Right lobe of liver (tissue), 6 donors: ENCODE measurements around the gene SCUBE2. TPM values are rescaled to one million over a fixed set of nuclear protein-coding genes. Genes with fewer than 3 reads are reported as not detected.
"Not testable (repeated sequence)": the region's sequence is repeated elsewhere in the genome, so short reads cannot be mapped to it uniquely, and the experiment has no call there.

Source experiments
- ATAC-seq, 4 donors: fragments of 200-7000 bp; cut with Tn5 transposase; one replicate each; pipeline ENCODE4 v1.9.1; 2020; ENCODE audit warnings: mild to moderate bottlenecking in 4 of 4, moderate library complexity in 4 of 4
- DNase-seq, 3 donors: peaks; one replicate each; pipeline ENCODE4 v3.0.0-alpha.2; 2020
- H3K27ac ChIP-seq, 3 donors: fragments of 200-600 bp; one replicate each; pipeline ENCODE4 v1.8.0; 2022
- H3K27me3 ChIP-seq, 2 donors: fragments of 200-600 bp; one replicate each; pipeline ENCODE4 v1.8.0; 2022
- H3K36me3 ChIP-seq, 4 donors: fragments of 200-600 bp; sonication (generic) in 1 of 4; one replicate each; pipeline versions ENCODE4 v1.5.1 to v1.8.0; 2017 to 2022; ENCODE audit warnings: control low read depth in 1 of 4
- H3K4me1 ChIP-seq, 4 donors: fragments of 200-600 bp; sonication (generic) in 1 of 4; one replicate each; pipeline versions ENCODE4 v1.5.1 to v1.8.0; 2017 to 2022; ENCODE audit warnings: control low read depth in 1 of 4
- H3K4me3 ChIP-seq, 3 donors: fragments of 200-600 bp; one replicate each; pipeline ENCODE4 v1.8.0; 2022
- H3K9me3 ChIP-seq, 4 donors: fragments of 200-600 bp; sonication (generic) in 1 of 4; one replicate each; pipeline versions ENCODE4 v1.5.1 to v1.8.0; 2017 to 2022; ENCODE audit warnings: control low read depth in 1 of 4
- CTCF ChIP-seq, 4 donors: fragments of 200-600 bp in 3 of 4; fragments of 450-650 bp in 1 of 4; IDR thresholded peaks; one replicate each; pipeline versions ENCODE4 v1.5.1 to v1.8.0; 2016 to 2022; ENCODE audit warnings: antibody characterized with exemption in 4 of 4, mild to moderate bottlenecking in 2 of 4
- POLR2A ChIP-seq: fragments of 450-650 bp; IDR thresholded peaks from one replicate; pipeline ENCODE4 v1.6.1; 2017; ENCODE audit warnings: antibody characterized with exemption, mild to moderate bottlenecking
- WGBS: methylation state at CpG from one replicate; pipeline ENCODE4 v1.1.6; 2018; ENCODE audit warnings: low coverage, low lambda C conversion rate; ENCODE audit not compliant: insufficient coverage; ENCODE audit errors: missing lambda C conversion rate; 5-methylcytosine and 5-hydroxymethylcytosine counted together
- intact Hi-C, 2 donors: fragments of 100-400 bp; cut with DNase I; formaldehyde crosslinking; loops; one replicate each; pipeline versions ENCODE4 v1.11.2 to v1.14.1; 2022
- total RNA-seq, 6 experiments: library from RNA; depleted of rRNA in 2 of 6; stranded (reverse); fragments of >200 nt in 2 of 6; fragmentation: NEBNext Ultra II Directional in 3 of 6; extraction: Animal tissue kit (Norgen Biotek cat#: 25700) in 3 of 6; gene quantifications; one replicate each; pipeline versions ENCODE4 v1.1.0 to v1.2.4, GENCODE V29; 2016 to 2023
- donor health status: DM: no; HTN: yes; CAD: no.
- donor health status: DM: no; HTN: no; CAD: no.
- donor health status: DM: no; HTN: no; CAD: no.
- donor health status: DM: no; HTN: yes; CAD: no.
- donor health status: DM: no; HTN: yes; CAD: no.

SCUBE2 gene
- total RNA-seq, 6 experiments from 2014 or later, result 0.19 to 1.1 (median 0.32) TPM

DNA sequence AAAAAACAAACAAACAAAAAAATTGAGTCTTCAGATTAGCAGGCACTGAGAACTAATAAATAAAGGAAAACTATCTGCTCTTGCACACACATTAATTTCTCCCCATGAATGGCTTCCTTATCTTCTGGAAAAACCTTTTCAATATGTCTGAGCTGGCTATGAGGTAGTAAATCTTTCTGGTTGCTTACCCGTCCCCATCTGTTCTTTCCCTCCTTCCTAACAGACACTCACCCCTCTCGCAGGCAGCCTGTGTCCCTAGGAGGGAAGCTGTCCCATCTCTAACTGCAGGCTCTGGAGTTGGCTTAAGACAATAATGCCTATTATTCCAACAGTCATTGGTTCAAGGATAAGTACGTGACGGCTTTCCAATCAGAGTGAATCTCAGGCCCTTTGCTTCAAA, 8.2 kb upstream of the SCUBE2 start:
- Histone ChIP-seq H3K27me3 (no peaks in the 10 kb centered on the region), H3K9me3 (no peaks in the 10 kb centered on the region), H3K27ac (no peak overlapping the region), H3K36me3 (no peaks in the 10 kb centered on the region), H3K4me3 (no peak overlapping the region), H3K4me1 (no peaks in the 10 kb centered on the region)
- no peak for DNase-seq
- no peak for ATAC-seq
- WGBS, result 64% methylated on average over 2 of the region's 4 CpGs
- intact Hi-C loops, result no loop called here
- no peak for TF ChIP-seq CTCF (IDR thresholded peaks at IDR 0.05)
- TF ChIP-seq POLR2A, result no peak

DNA sequence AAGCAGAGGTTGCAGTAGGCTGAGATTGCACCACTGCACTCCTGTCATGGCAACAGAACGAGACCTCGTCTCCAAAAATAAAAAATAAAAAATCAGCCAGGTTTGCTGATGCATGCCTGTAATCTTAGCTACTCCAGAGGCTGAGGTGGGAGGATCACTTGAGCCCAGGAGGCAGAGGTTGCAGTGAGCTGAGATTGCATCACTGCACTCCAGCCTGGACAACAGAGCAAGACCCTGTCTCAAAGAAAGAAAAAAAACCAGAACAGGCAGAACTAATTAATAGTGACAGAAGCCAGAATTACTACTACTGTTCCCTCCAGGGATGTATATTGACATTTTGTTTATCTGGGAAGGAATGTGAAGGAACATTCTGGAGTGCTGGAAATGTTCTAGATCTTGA, 7.1 kb upstream of the SCUBE2 start:
- ATAC-seq, H3K4me3 ChIP-seq, H3K9me3 ChIP-seq, intact Hi-C loops, H3K4me1 ChIP-seq, H3K27me3 ChIP-seq, DNase-seq, H3K27ac ChIP-seq, H3K36me3 ChIP-seq: not testable (repeated sequence)
- 38% methylated on average over 2 of the region's 2 CpGs for WGBS

- DNase-seq, H3K4me3 ChIP-seq, H3K27ac ChIP-seq, H3K36me3 ChIP-seq, H3K9me3 ChIP-seq, H3K27me3 ChIP-seq, ATAC-seq, H3K4me1 ChIP-seq, intact Hi-C loops: not testable (repeated sequence)
- WGBS, result 87% methylated on average over 21 of the region's 23 CpGs
These were observed 6.0 kb upstream of the SCUBE2 start for GRCh38 chr11:9097186-9097943.

- no peaks in the 10 kb centered on the region for H3K9me3 ChIP-seq
- no peaks in the 10 kb centered on the region for H3K36me3 ChIP-seq
- TF ChIP-seq CTCF (IDR thresholded peaks at IDR 0.05) (no peak), POLR2A (no peak)
- intact Hi-C loops, result no loop called here
- WGBS, result 88% methylated on average over 5 of the region's 5 CpGs
- no peaks in the 10 kb centered on the region for H3K4me1 ChIP-seq
- no peaks in the 10 kb centered on the region for H3K27me3 ChIP-seq
- no peak overlapping the region for H3K27ac ChIP-seq
- DNase-seq (no peak), ATAC-seq (no peak)
- no peak overlapping the region for H3K4me3 ChIP-seq
These were observed 5.0 kb upstream of the SCUBE2 start for GRCh38 chr11:9096427-9096826.

DNA sequence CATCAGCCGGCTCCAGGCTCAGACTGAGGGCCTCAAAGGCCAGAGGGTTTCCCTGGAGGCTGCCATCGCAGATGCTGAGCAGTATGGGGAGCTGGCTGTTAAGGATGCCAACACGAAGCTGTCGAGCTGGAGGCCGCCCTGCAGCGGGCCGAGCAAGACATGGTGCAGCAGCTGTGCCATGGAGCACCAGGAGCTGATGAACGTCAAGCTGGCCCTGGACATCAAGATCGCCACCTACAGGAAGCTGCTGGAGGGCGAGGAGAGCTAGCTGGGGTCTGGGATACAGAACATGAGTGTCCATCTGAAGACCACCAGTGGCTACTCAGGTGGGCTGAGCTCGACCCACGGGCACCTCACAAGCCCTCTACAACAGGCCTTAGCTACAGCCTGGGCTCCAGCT, 4.0 kb upstream of the SCUBE2 start:
- H3K4me1 ChIP-seq, result peaks cover 0 to 3% (median 0%) of the 10 kb centered on the region in 4 donors
- H3K27ac ChIP-seq, result no peak overlapping the region
- TF ChIP-seq CTCF (IDR thresholded peaks at IDR 0.05) (no peak), POLR2A (no peak)
- no peaks in the 10 kb centered on the region for H3K36me3 ChIP-seq
- DNase-seq, result no peak
- H3K9me3 ChIP-seq, result no peaks in the 10 kb centered on the region
- no peak overlapping the region for H3K4me3 ChIP-seq
- H3K27me3 ChIP-seq, result peaks cover 0 to 5% of the 10 kb centered on the region in 2 donors
- intact Hi-C loops, result no loop called here
- whole genome bisulfite sequencing, result 100% methylated on average over 3 of the region's 12 CpGs
- no peak for ATAC-seq
